Measurements from ENCODE around the gene JOSD1. TPM values are rescaled to one million over a fixed set of nuclear protein-coding genes. Genes with fewer than 3 reads are reported as not detected.

Gene JOSD1
- total and polyA plus RNA-seq, 2 donors (not counting 3 experiments of a cell fraction or from before 2014, with no cell fraction given): 61.7 to 73.1 TPM

DNA sequence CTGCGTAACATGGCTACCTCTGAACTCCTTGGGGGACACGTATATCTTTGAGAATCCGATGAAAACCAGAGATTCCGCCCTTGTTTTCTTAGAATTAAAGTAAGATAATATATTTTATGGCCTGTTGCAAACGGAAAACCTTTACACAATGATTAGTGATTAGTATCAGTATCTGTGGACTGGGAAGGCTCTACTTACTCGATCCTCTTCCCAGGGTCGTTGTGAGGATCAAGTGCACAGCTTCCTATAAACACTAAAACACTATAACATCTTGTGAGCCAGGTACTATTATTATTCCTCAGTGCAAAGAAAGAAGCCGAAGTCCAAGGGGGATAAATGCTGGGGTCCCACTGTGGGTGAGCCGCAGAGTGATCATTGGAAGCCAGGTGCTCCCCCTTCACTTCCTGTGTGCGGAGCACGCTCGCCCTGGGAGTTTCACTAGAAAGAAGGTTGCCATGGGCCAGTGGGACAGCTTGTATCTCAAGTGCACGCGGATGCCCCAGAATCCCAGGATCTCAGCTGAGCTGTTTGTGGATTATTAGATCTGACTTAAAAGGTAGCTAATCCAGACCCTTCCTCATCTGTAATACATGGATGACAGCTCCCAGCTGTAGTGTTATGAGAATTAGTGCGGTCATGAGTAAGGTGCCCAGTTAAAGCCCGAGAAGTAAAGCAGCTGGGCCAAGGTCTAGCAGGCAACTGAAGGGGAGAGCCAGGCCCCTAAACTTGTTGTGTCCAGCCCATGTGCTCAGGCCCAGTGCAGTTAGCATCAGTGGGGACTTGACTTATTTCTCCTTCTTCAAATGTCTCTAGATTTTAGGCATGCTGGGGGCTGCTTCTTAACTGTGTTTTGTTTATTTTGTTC is 43.5 kb downstream of the JOSD1 start:
- Histone ChIP-seq H2AFZ (ENCODE audit: low read depth, low read length) (peak overlapping the region; percentile 78), H3K79me2 (ENCODE audit: control insufficient read depth, insufficient read depth, low read length) (peaks cover 8% of the 10 kb centered on the region), H3K4me1 (ENCODE audit: control insufficient read depth, extremely low read depth, insufficient read depth, low read length) (peaks cover 11% of the 10 kb centered on the region), H3K9me1 (replicated peaks; ENCODE audit: control insufficient read depth, extremely low read depth, insufficient read depth, low read length) (no peaks in the 10 kb centered on the region), H3K27ac (ENCODE audit: insufficient read depth, low read depth, low read length) (peak overlapping the region; percentile 96), H4K20me1 (replicated peaks; ENCODE audit: control insufficient read depth, extremely low read depth, insufficient read depth, low read length) (no peaks in the 10 kb centered on the region), H3K9me3 (replicated peaks; ENCODE audit: control insufficient read depth, insufficient read depth, low read length) (no peaks in the 10 kb centered on the region), H3K4me3 (replicated peaks in 1 of 3; ENCODE audit: insufficient read depth in 1 of 3, low read depth in 1 of 3, low read length in 3 of 3) (peak overlapping the region; percentile 31 to 94 (median 82)), H3K4me2 (ENCODE audit: insufficient read depth, low read length) (peak overlapping the region; percentile 88), H3K9ac (replicated peaks; ENCODE audit: extremely low read depth, insufficient read depth, low read length) (peak overlapping the region; percentile 98), H3K27me3 (ENCODE audit: control insufficient read depth in 2 of 2, insufficient read depth in 2 of 2, low read length in 2 of 2) (no peaks in the 10 kb centered on the region), H3K36me3 (ENCODE audit: control insufficient read depth in 2 of 2, extremely low read depth in 1 of 2, insufficient read depth in 2 of 2, low read length in 2 of 2) (no peaks in the 10 kb centered on the region)
- BruUV-seq (replicated peaks): no TSS peak
- dilution Hi-C loops (cut with MboI; ENCODE audit: extremely low pct_ligation_motif_present, low sequenced_read_pairs) (no loop called here), intact Hi-C loops (cut with micrococcal nuclease) (loop anchor here (2.0 kb wide), 1 partner anchor 44 kb away; the partner anchor contains the start of gene JOSD1)
- TF ChIP-seq, protein P1, sequence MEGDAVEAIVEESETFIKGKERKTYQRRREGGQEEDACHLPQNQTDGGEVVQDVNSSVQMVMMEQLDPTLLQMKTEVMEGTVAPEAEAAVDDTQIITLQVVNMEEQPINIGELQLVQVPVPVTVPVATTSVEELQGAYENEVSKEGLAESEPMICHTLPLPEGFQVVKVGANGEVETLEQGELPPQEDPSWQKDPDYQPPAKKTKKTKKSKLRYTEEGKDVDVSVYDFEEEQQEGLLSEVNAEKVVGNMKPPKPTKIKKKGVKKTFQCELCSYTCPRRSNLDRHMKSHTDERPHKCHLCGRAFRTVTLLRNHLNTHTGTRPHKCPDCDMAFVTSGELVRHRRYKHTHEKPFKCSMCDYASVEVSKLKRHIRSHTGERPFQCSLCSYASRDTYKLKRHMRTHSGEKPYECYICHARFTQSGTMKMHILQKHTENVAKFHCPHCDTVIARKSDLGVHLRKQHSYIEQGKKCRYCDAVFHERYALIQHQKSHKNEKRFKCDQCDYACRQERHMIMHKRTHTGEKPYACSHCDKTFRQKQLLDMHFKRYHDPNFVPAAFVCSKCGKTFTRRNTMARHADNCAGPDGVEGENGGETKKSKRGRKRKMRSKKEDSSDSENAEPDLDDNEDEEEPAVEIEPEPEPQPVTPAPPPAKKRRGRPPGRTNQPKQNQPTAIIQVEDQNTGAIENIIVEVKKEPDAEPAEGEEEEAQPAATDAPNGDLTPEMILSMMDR (IDR thresholded peaks at IDR 0.05; ENCODE audit: extremely low read depth in 1 of 2, insufficient read depth in 1 of 2, low read depth in 1 of 2, low read length in 2 of 2): no peak
- TF ChIP-seq, protein P2, sequence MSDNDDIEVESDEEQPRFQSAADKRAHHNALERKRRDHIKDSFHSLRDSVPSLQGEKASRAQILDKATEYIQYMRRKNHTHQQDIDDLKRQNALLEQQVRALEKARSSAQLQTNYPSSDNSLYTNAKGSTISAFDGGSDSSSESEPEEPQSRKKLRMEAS (IDR thresholded peaks at IDR 0.05; ENCODE audit: insufficient read depth, insufficient read length): no peak
- TF ChIP-seq FOS (IDR thresholded peaks at IDR 0.05; ENCODE audit: borderline replicate concordance, insufficient read depth, low read length): no peak
- TF ChIP-seq JUN (IDR thresholded peaks at IDR 0.05; ENCODE audit: borderline replicate concordance, insufficient read depth, insufficient read length, low read depth): no peak
- TF ChIP-seq GATA2 (IDR thresholded peaks at IDR 0.05; ENCODE audit: insufficient read depth, insufficient read length, low read depth, low read length): no peak
- no peak for TF ChIP-seq POLR2A (IDR thresholded peaks at IDR 0.05; ENCODE audit: low read depth, low read length)
- TF ChIP-seq EZH2 (IDR thresholded peaks at IDR 0.05; ENCODE audit: borderline replicate concordance, low read depth, low read length, severe bottlenecking): no peak
- no peak for TF ChIP-seq POLR2AphosphoS5 (IDR thresholded peaks at IDR 0.05; ENCODE audit: insufficient read depth, low read depth, low read length)
- no peak for TF ChIP-seq MYC (IDR thresholded peaks at IDR 0.05; ENCODE audit: low read depth, low read length)
- CTCF ChIA-PET: interaction anchor here (1.0 kb wide), 1 partner anchor 623 kb away, joined by 3 read pairs; no protein-coding TSS in a partner anchor
- FAIRE-seq (no peak), DNase-seq (ENCODE audit: low read depth, low spot score) (no peak)
- POLR2A ChIA-PET: no interaction called here
